Neural cell (in vitro differentiated cells): ENCODE measurements around the gene PRG2.

Experiments
- EP300 ChIP-seq: fragments of 450-650 bp; conservative IDR thresholded peaks from 2 replicates; pipeline ENCODE4 v1.6.1; 2014; ENCODE audit warnings: antibody characterized with exemption, mild to moderate bottlenecking, moderate library complexity; ENCODE audit not compliant: poor library complexity, severe bottlenecking
- EZH2 ChIP-seq: fragments of 200-600, 300-800 bp; shearing (Covaris generic), sonication (generic); IDR thresholded peaks from 2 replicates; pipeline ENCODE4 v1.6.1; 2014; ENCODE audit warnings: antibody characterized with exemption, low read length, borderline replicate concordance, mild to moderate bottlenecking; ENCODE audit not compliant: insufficient read depth, poor library complexity, severe bottlenecking
- POLR2AphosphoS5 ChIP-seq: IDR thresholded peaks from 2 replicates; pipeline ENCODE4 v1.6.1; 2012
- TAF1 ChIP-seq: IDR thresholded peaks from 2 replicates; pipeline ENCODE4 v1.6.1; 2012; ENCODE audit warnings: low read depth
- TF ChIP-seq, protein P1 (sequence below): IDR thresholded peaks from 2 replicates; pipeline ENCODE4 v1.6.1; 2012; ENCODE audit warnings: borderline replicate concordance
- TF ChIP-seq, protein P2 (sequence below): fragments of 450-650 bp; IDR thresholded peaks from 2 replicates; pipeline ENCODE4 v1.5.1; 2014; ENCODE audit warnings: antibody characterized with exemption, mild to moderate bottlenecking, moderate library complexity; ENCODE audit not compliant: poor library complexity, severe bottlenecking

DNA sequence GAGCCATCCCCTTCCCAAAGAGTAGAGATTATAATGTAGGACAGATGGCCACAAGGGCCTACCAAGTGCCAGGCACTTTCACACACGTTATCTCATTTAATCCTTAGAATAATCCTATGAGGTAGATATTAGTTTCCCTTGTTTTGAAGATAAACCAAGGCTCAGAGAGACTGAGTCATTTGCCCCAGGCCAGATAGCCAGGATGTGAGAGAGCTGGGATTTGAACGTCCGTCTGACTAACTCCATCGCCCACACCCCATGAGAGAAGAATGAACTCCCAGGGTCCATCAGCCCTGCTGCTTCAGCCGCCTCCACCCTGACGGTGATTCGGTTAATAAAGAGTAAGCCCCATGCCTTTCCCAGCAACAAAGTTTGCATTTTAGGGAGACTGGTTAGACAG lies 20.2 kb downstream of the PRG2 start:
- TF ChIP-seq, protein P1, sequence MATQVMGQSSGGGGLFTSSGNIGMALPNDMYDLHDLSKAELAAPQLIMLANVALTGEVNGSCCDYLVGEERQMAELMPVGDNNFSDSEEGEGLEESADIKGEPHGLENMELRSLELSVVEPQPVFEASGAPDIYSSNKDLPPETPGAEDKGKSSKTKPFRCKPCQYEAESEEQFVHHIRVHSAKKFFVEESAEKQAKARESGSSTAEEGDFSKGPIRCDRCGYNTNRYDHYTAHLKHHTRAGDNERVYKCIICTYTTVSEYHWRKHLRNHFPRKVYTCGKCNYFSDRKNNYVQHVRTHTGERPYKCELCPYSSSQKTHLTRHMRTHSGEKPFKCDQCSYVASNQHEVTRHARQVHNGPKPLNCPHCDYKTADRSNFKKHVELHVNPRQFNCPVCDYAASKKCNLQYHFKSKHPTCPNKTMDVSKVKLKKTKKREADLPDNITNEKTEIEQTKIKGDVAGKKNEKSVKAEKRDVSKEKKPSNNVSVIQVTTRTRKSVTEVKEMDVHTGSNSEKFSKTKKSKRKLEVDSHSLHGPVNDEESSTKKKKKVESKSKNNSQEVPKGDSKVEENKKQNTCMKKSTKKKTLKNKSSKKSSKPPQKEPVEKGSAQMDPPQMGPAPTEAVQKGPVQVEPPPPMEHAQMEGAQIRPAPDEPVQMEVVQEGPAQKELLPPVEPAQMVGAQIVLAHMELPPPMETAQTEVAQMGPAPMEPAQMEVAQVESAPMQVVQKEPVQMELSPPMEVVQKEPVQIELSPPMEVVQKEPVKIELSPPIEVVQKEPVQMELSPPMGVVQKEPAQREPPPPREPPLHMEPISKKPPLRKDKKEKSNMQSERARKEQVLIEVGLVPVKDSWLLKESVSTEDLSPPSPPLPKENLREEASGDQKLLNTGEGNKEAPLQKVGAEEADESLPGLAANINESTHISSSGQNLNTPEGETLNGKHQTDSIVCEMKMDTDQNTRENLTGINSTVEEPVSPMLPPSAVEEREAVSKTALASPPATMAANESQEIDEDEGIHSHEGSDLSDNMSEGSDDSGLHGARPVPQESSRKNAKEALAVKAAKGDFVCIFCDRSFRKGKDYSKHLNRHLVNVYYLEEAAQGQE: no peak
- TF ChIP-seq POLR2AphosphoS5 (no peak), EP300 (no peak), EZH2 (no peak), TAF1 (no peak)
- TF ChIP-seq, protein P2, sequence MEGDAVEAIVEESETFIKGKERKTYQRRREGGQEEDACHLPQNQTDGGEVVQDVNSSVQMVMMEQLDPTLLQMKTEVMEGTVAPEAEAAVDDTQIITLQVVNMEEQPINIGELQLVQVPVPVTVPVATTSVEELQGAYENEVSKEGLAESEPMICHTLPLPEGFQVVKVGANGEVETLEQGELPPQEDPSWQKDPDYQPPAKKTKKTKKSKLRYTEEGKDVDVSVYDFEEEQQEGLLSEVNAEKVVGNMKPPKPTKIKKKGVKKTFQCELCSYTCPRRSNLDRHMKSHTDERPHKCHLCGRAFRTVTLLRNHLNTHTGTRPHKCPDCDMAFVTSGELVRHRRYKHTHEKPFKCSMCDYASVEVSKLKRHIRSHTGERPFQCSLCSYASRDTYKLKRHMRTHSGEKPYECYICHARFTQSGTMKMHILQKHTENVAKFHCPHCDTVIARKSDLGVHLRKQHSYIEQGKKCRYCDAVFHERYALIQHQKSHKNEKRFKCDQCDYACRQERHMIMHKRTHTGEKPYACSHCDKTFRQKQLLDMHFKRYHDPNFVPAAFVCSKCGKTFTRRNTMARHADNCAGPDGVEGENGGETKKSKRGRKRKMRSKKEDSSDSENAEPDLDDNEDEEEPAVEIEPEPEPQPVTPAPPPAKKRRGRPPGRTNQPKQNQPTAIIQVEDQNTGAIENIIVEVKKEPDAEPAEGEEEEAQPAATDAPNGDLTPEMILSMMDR: no peak
